Naive B cell (primary cell): ENCODE data around the gene HAGHL. TPM values are rescaled to one million over a fixed set of nuclear protein-coding genes. Genes with fewer than 3 reads are reported as not detected.
"Not testable (repeated sequence)": the region's sequence is repeated elsewhere in the genome, so short reads cannot be mapped to it uniquely, and the experiment has no call there.

ENCODE experiments used
- ATAC-seq, 2 donors: fragments of 150-1000 bp; cut with Tn5 transposase; 2 replicates each; pipeline ENCODE4 v1.10.0; 2021; ENCODE audit warnings: low read depth in 2 of 2, mild to moderate bottlenecking in 2 of 2, moderate library complexity in 2 of 2
- DNase-seq: peaks from one replicate; pipeline ENCODE4 v3.0.0; 2022
- H3K27ac Mint-ChIP-seq, 6 donors: one replicate each; pipeline ENCODE4 v1.8.0; 2020 to 2022; ENCODE audit warnings: mild to moderate bottlenecking in 6 of 6, mixed read lengths in 6 of 6, moderate library complexity in 5 of 6, inconsistent platforms in 2 of 6
- H3K27me3 Mint-ChIP-seq, 3 donors: one replicate each; pipeline ENCODE4 v1.8.0; 2021 to 2022; ENCODE audit warnings: mixed read lengths in 3 of 3, mild to moderate bottlenecking in 1 of 3
- H3K36me3 Mint-ChIP-seq, 2 donors: one replicate each; pipeline ENCODE4 v1.8.0; 2020 to 2022; ENCODE audit warnings: mixed read lengths in 2 of 2, inconsistent platforms in 1 of 2, mild to moderate bottlenecking in 1 of 2
- H3K4me1 Mint-ChIP-seq, 3 donors: one replicate each; pipeline ENCODE4 v1.8.0; 2020 to 2022; ENCODE audit warnings: mixed read lengths in 3 of 3, inconsistent platforms in 1 of 3, mild to moderate bottlenecking in 1 of 3, moderate library complexity in 1 of 3
- H3K4me3 Mint-ChIP-seq, 8 donors: one replicate each; pipeline ENCODE4 v1.8.0; 2020 to 2022; ENCODE audit warnings: mild to moderate bottlenecking in 8 of 8, mixed read lengths in 8 of 8, moderate library complexity in 8 of 8, inconsistent platforms in 2 of 8
- H3K9me3 Mint-ChIP-seq, 7 donors: one replicate each; pipeline ENCODE4 v1.8.0; 2020 to 2022; ENCODE audit warnings: mixed read lengths in 7 of 7, mild to moderate bottlenecking in 5 of 7, inconsistent platforms in 2 of 7, moderate library complexity in 1 of 7
- polyA plus RNA-seq, 6 donors: library from polyadenylated mRNA; unstranded; fragments of 300-500 nt; fragmentation: Illumina TruSeq; gene quantifications; one replicate each; pipeline ENCODE4 v1.2.3, GENCODE V29; 2021; ENCODE audit warnings: low read depth in 6 of 6

HAGHL gene
- polyA plus RNA-seq, 6 donors from 2014 or later = 1.5 to 8.5 (median 2.9) TPM

GRCh38 chr16:683396-684070, 43.4 kb upstream of the HAGHL start:
- ATAC-seq (no peak), DNase-seq (no peak)
- Mint-ChIP-seq H3K4me1 (peaks cover 4 to 42% (median 38%) of the 10 kb centered on the region in 3 donors), H3K36me3 (no peaks in the 10 kb centered on the region), H3K27ac (peak overlapping the region in 3 of 6 donors; percentile 32 to 83 (median 82)), H3K27me3 (no peaks in the 10 kb centered on the region), H3K4me3 (peak overlapping the region; percentile 68 to 89 (median 82)), H3K9me3 (no peaks in the 10 kb centered on the region)

GRCh38 chr16:684071-684794, 42.7 kb upstream of the HAGHL start, which contains the start of gene JMJD8:
JMJD8 (minus strand) TSS chr16:684334; CDS start chr16:684319, 15 bp downstream.
- DNase-seq (peak; percentile 96), ATAC-seq (peak; percentile 78 to 79)
- Mint-ChIP-seq H3K27ac (peak within 1 kb of the TSS; percentile 33 to 93 (median 74)), H3K4me3 (peak within 1 kb of the TSS; percentile 77 to 91 (median 85)), H3K36me3 (no peaks in the 10 kb centered on the region), H3K4me1 (peaks cover 8 to 45% (median 45%) of the 10 kb centered on the region in 3 donors), H3K27me3 (no peaks in the 10 kb centered on the region), H3K9me3 (no peaks in the 10 kb centered on the region)

- H3K27ac Mint-ChIP-seq = peak overlapping the region in 2 of 6 donors; percentile 70 to 83
- ATAC-seq = no peak
- H3K36me3 Mint-ChIP-seq = no peaks in the 10 kb centered on the region
- H3K9me3 Mint-ChIP-seq = no peaks in the 10 kb centered on the region
- no peaks in the 10 kb centered on the region for H3K27me3 Mint-ChIP-seq
- DNase-seq = no peak
- peak overlapping the region in 1 of 8 donors; percentile 79 for H3K4me3 Mint-ChIP-seq
- H3K4me1 Mint-ChIP-seq = peaks cover 9 to 53% (median 49%) of the 10 kb centered on the region in 3 donors
Observed at GRCh38 chr16:684961-685696, 41.8 kb upstream of the HAGHL start.

GRCh38 chr16:685967-686366, 40.9 kb upstream of the HAGHL start:
- DNase-seq (no peak), ATAC-seq (no peak)
- Mint-ChIP-seq H3K4me1 (peaks cover 14 to 58% (median 49%) of the 10 kb centered on the region in 3 donors), H3K27ac (peak overlapping the region in 3 of 6 donors; percentile 63 to 77 (median 76)), H3K36me3 (no peaks in the 10 kb centered on the region), H3K4me3 (peak overlapping the region in 6 of 8 donors; percentile 19 to 79 (median 62)), H3K27me3 (no peaks in the 10 kb centered on the region), H3K9me3 (no peaks in the 10 kb centered on the region)

GRCh38 chr16:686459-687260, 40.2 kb upstream of the HAGHL start:
- no peak for ATAC-seq
- H3K27ac Mint-ChIP-seq = peak overlapping the region in 1 of 6 donors; percentile 77

GRCh38 chr16:687499-687898, 39.4 kb upstream of the HAGHL start:
- Mint-ChIP-seq H3K27me3 (peaks cover 0 to 6% (median 1%) of the 10 kb centered on the region in 3 donors), H3K36me3 (no peaks in the 10 kb centered on the region), H3K9me3 (no peaks in the 10 kb centered on the region), H3K4me3 (peak overlapping the region in 4 of 8 donors; percentile 25 to 72 (median 55)), H3K27ac (no peak overlapping the region), H3K4me1 (peaks cover 17 to 45% (median 36%) of the 10 kb centered on the region in 3 donors)
- DNase-seq (no peak), ATAC-seq (no peak)

More at GRCh38 chr16:686459-687260, 40.2 kb upstream of the HAGHL start:
- no peak for DNase-seq
- Mint-ChIP-seq H3K27me3 (no peaks in the 10 kb centered on the region), H3K9me3 (no peaks in the 10 kb centered on the region), H3K4me3 (peak overlapping the region in 3 of 8 donors; percentile 6 to 59 (median 53)), H3K36me3 (no peaks in the 10 kb centered on the region), H3K4me1 (peaks cover 17 to 54% (median 42%) of the 10 kb centered on the region in 3 donors)

- H3K27ac Mint-ChIP-seq = peak overlapping the region in 5 of 6 donors; percentile 33 to 96 (median 56)
- H3K4me3 Mint-ChIP-seq = peak overlapping the region; percentile 89 to 97 (median 94)
- no peaks in the 10 kb centered on the region for H3K36me3 Mint-ChIP-seq
- no peak for ATAC-seq
- H3K9me3 Mint-ChIP-seq = no peaks in the 10 kb centered on the region
- peaks cover 22 to 40% (median 29%) of the 10 kb centered on the region in 3 donors for H3K4me1 Mint-ChIP-seq
- DNase-seq = no peak
- H3K27me3 Mint-ChIP-seq = peaks cover 0 to 15% (median 13%) of the 10 kb centered on the region in 3 donors
Observed at GRCh38 chr16:689175-689897, 37.6 kb upstream of the HAGHL start.

- Mint-ChIP-seq H3K4me1 (peaks cover 21 to 33% (median 27%) of the 10 kb centered on the region in 3 donors), H3K4me3 (peak overlapping the region in 7 of 8 donors; percentile 89 to 97 (median 94)), H3K27ac (peak overlapping the region in 2 of 6 donors; percentile 47 to 93), H3K27me3 (peaks cover 0 to 19% (median 15%) of the 10 kb centered on the region in 3 donors)
- H3K36me3 Mint-ChIP-seq, H3K9me3 Mint-ChIP-seq, ATAC-seq, DNase-seq: not testable (repeated sequence)
Observed at GRCh38 chr16:691242-691641, 35.7 kb upstream of the HAGHL start.

GRCh38 chr16:692356-693108, 34.4 kb upstream of the HAGHL start:
- no peak for ATAC-seq
- H3K4me3 Mint-ChIP-seq = peak overlapping the region in 6 of 8 donors; percentile 18 to 95 (median 46)
- no peak for DNase-seq
- no peaks in the 10 kb centered on the region for H3K36me3 Mint-ChIP-seq
- H3K4me1 Mint-ChIP-seq = peaks cover 18 to 33% (median 27%) of the 10 kb centered on the region in 3 donors
- H3K9me3 Mint-ChIP-seq = no peaks in the 10 kb centered on the region
- peaks cover 0 to 24% (median 15%) of the 10 kb centered on the region in 3 donors for H3K27me3 Mint-ChIP-seq
- H3K27ac Mint-ChIP-seq = no peak overlapping the region

GRCh38 chr16:693364-693763, 33.5 kb upstream of the HAGHL start:
- peaks cover 18 to 27% (median 27%) of the 10 kb centered on the region in 3 donors for H3K4me1 Mint-ChIP-seq
- H3K36me3 Mint-ChIP-seq = no peaks in the 10 kb centered on the region
- no peaks in the 10 kb centered on the region for H3K9me3 Mint-ChIP-seq
- H3K27me3 Mint-ChIP-seq = peaks cover 0 to 32% (median 15%) of the 10 kb centered on the region in 3 donors
- no peak for ATAC-seq
- DNase-seq = no peak
- H3K27ac Mint-ChIP-seq = no peak overlapping the region
- H3K4me3 Mint-ChIP-seq = peak overlapping the region in 4 of 8 donors; percentile 39 to 74 (median 63)

- Mint-ChIP-seq H3K36me3 (no peaks in the 10 kb centered on the region), H3K4me1 (peaks cover 16 to 26% (median 23%) of the 10 kb centered on the region in 3 donors), H3K27ac (no peak overlapping the region), H3K27me3 (peaks cover 0 to 34% (median 15%) of the 10 kb centered on the region in 3 donors), H3K9me3 (no peaks in the 10 kb centered on the region), H3K4me3 (peak overlapping the region in 4 of 8 donors; percentile 39 to 74 (median 63))
- peak in 1 of 2 donors; percentile 48 for ATAC-seq
- no peak for DNase-seq
Observed at GRCh38 chr16:693766-694165, 33.1 kb upstream of the HAGHL start.
